H1 (cell line): ENCODE data around the gene SAG.

Source experiments
- EP300 ChIP-seq, 2 experiments: IDR thresholded peaks; 1 replicate in 1 of 2; 2 replicates in 1 of 2; pipeline ENCODE4 v1.6.1; 2011 to 2012; ENCODE audit warnings: low read depth in 2 of 2, low read length in 2 of 2, mild to moderate bottlenecking in 2 of 2, borderline replicate concordance in 1 of 2, inconsistent platforms in 1 of 2, moderate library complexity in 1 of 2
- KDM4A ChIP-seq: IDR thresholded peaks from one replicate; pipeline ENCODE4 v1.7.1; 2012; ENCODE audit warnings: low read depth, mild to moderate bottlenecking, moderate library complexity, low read length, inconsistent platforms; ENCODE audit not compliant: severe bottlenecking
- POLR2A ChIP-seq, 2 experiments: IDR thresholded peaks; 1 replicate in 1 of 2; 2 replicates in 1 of 2; pipeline ENCODE4 v1.6.1; 2011; ENCODE audit warnings: low read depth in 2 of 2, low read length in 2 of 2, mild to moderate bottlenecking in 2 of 2; ENCODE audit errors: control extremely low read depth in 1 of 2
- POLR2AphosphoS5 ChIP-seq: IDR thresholded peaks from 2 replicates; pipeline ENCODE4 v1.6.1; 2011; ENCODE audit warnings: low read depth, low read length
- RFX5 ChIP-seq: IDR thresholded peaks from 2 replicates; pipeline ENCODE4 v1.6.1; 2011; ENCODE audit warnings: low read depth, low read length, improper control_type of control experiment, borderline replicate concordance
- RNF2 ChIP-seq: fragments of 200-900, 300-1000 bp; sonication (generic); IDR thresholded peaks from 2 replicates; pipeline ENCODE4 v1.7.1; 2016; ENCODE audit warnings: borderline replicate concordance, low read depth, mild to moderate bottlenecking, antibody characterized with exemption, low read length; ENCODE audit not compliant: poor library complexity, severe bottlenecking; ENCODE audit errors: missing control alignments
- SIN3A ChIP-seq, 2 experiments: IDR thresholded peaks in 1 of 2; conservative IDR thresholded peaks in 1 of 2; 2 replicates each; pipeline ENCODE4 v1.6.1; 2011 to 2012; ENCODE audit warnings: low read length in 2 of 2, improper control_type of control experiment in 1 of 2, low read depth in 1 of 2, mild to moderate bottlenecking in 1 of 2
- SIRT6 ChIP-seq: IDR thresholded peaks from one replicate; pipeline ENCODE4 v1.7.1; 2012; ENCODE audit warnings: low read length, inconsistent platforms
- SIX5 ChIP-seq: IDR thresholded peaks from 2 replicates; pipeline ENCODE4 v1.6.1; 2011; ENCODE audit warnings: mild to moderate bottlenecking, low read depth, low read length
- TAF1 ChIP-seq: IDR thresholded peaks from 2 replicates; pipeline ENCODE4 v1.6.1; 2011; ENCODE audit warnings: mild to moderate bottlenecking, low read depth, low read length
- TBP ChIP-seq: IDR thresholded peaks from 2 replicates; pipeline ENCODE4 v1.6.1; 2011; ENCODE audit warnings: low read depth, low read length, improper control_type of control experiment
- ZNF274 ChIP-seq: IDR thresholded peaks from 2 replicates; pipeline ENCODE4 v1.7.0; 2012; ENCODE audit warnings: low read length, borderline replicate concordance; ENCODE audit errors: extremely low read depth
- TF ChIP-seq, protein P1 (sequence below), 3 experiments: IDR thresholded peaks; 1 replicate in 2 of 3; 2 replicates in 1 of 3; pipeline versions ENCODE4 v1.5.1 to v1.6.1; 2011; ENCODE audit warnings: low read length in 3 of 3, mild to moderate bottlenecking in 3 of 3, inconsistent platforms in 2 of 3, low read depth in 1 of 3, moderate library complexity in 1 of 3; ENCODE audit not compliant: insufficient read depth in 1 of 3; ENCODE audit errors: control extremely low read depth in 1 of 3
- TF ChIP-seq, protein P2 (sequence below): IDR thresholded peaks from 2 replicates; pipeline ENCODE4 v1.6.1; 2011; ENCODE audit warnings: low read length, improper control_type of control experiment

DNA sequence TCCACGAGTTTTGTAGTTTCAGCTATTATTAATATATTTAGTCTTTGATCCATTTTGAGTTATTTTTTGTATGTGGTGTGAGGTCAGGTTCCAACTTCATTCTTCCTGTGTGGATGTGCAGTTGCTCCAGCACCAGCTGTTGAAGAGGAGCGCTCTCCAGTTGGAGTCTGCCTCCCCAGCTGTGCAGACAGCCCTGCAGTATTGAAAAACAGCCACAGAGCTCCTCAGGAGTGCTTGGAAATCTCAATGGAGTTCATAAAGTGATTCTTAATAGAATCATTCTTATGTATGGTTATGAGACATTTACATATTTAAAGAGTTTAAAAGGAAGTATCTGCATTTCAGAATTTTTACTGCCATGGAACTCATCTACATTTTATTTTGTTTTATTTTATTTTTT, 64.0 kb downstream of the SAG start:
- TF ChIP-seq RNF2 = no peak
- no peak for TF ChIP-seq POLR2AphosphoS5
- TF ChIP-seq, protein P1, sequence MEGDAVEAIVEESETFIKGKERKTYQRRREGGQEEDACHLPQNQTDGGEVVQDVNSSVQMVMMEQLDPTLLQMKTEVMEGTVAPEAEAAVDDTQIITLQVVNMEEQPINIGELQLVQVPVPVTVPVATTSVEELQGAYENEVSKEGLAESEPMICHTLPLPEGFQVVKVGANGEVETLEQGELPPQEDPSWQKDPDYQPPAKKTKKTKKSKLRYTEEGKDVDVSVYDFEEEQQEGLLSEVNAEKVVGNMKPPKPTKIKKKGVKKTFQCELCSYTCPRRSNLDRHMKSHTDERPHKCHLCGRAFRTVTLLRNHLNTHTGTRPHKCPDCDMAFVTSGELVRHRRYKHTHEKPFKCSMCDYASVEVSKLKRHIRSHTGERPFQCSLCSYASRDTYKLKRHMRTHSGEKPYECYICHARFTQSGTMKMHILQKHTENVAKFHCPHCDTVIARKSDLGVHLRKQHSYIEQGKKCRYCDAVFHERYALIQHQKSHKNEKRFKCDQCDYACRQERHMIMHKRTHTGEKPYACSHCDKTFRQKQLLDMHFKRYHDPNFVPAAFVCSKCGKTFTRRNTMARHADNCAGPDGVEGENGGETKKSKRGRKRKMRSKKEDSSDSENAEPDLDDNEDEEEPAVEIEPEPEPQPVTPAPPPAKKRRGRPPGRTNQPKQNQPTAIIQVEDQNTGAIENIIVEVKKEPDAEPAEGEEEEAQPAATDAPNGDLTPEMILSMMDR (IDR thresholded peaks at IDR 0.05; ENCODE audit: control extremely low read depth in 1 of 3, insufficient read depth in 1 of 3, low read depth in 1 of 3, low read length in 3 of 3) = no peak
- TF ChIP-seq EP300 (IDR thresholded peaks at IDR 0.05; ENCODE audit: borderline replicate concordance in 1 of 2, low read depth in 2 of 2, low read length in 2 of 2) = no peak
- TF ChIP-seq KDM4A = no peak
- TF ChIP-seq SIX5 = no peak
- TF ChIP-seq, protein P2, sequence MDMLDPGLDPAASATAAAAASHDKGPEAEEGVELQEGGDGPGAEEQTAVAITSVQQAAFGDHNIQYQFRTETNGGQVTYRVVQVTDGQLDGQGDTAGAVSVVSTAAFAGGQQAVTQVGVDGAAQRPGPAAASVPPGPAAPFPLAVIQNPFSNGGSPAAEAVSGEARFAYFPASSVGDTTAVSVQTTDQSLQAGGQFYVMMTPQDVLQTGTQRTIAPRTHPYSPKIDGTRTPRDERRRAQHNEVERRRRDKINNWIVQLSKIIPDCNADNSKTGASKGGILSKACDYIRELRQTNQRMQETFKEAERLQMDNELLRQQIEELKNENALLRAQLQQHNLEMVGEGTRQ = no peak
- TF ChIP-seq SIRT6 = no peak
- no peak for TF ChIP-seq TBP
- no peak for TF ChIP-seq RFX5
- no peak for TF ChIP-seq TAF1
- no peak for TF ChIP-seq POLR2A (IDR thresholded peaks at IDR 0.05; ENCODE audit: control extremely low read depth in 1 of 2, low read depth in 2 of 2, low read length in 2 of 2)
- TF ChIP-seq SIN3A (conservative IDR thresholded peaks at IDR 0.05 in 1 of 2, IDR thresholded peaks at IDR 0.05 in 1 of 2; ENCODE audit: low read depth in 1 of 2, low read length in 2 of 2) = no peak
- TF ChIP-seq ZNF274 = no peak
